GM18861 (cell line): ENCODE data around the gene LMX1B.
"Not testable (repeated sequence)": the region's sequence is repeated elsewhere in the genome, so short reads cannot be mapped to it uniquely, and the experiment has no call there.

Source experiments
- ATAC-seq: cut with Tn5 transposase; IDR thresholded peaks from one replicate; pipeline ENCODE4 v1.9.1; 2021; ENCODE audit not compliant: unreplicated experiment

LMX1B gene

GRCh38 chr9:126652140-126652582, 38.4 kb downstream of the LMX1B start:
- ATAC-seq, result no peak

- ATAC-seq, result no peak
These were observed 40.4 kb downstream of the LMX1B start for GRCh38 chr9:126654124-126654523.

DNA sequence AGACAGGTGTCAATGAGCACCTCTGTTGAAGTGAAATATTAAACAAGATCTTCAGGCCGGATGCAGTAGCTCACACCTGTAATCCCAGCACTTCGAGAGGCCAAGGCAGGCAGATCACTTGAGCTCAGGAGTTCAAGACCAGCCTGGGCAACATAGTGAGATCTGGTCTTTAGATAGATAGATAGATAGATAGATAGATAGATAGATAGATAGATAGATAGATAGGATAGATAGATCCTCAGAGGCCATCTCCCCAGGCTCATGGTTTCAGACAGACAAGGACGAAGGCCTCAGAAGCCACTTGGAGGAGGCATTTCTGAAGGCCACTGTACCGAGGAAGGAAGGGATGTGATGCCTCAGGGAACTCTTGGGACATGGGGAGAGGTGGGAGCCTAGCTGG, 42.5 kb downstream of the LMX1B start:
- not testable (repeated sequence) for ATAC-seq

- ATAC-seq, result no peak
These were observed 44.6 kb downstream of the LMX1B start for GRCh38 chr9:126658201-126658825.

GRCh38 chr9:126658956-126659555, 45.3 kb downstream of the LMX1B start:
- no peak for ATAC-seq

GRCh38 chr9:126661122-126661520, 47.4 kb downstream of the LMX1B start:
- ATAC-seq, result no peak

DNA sequence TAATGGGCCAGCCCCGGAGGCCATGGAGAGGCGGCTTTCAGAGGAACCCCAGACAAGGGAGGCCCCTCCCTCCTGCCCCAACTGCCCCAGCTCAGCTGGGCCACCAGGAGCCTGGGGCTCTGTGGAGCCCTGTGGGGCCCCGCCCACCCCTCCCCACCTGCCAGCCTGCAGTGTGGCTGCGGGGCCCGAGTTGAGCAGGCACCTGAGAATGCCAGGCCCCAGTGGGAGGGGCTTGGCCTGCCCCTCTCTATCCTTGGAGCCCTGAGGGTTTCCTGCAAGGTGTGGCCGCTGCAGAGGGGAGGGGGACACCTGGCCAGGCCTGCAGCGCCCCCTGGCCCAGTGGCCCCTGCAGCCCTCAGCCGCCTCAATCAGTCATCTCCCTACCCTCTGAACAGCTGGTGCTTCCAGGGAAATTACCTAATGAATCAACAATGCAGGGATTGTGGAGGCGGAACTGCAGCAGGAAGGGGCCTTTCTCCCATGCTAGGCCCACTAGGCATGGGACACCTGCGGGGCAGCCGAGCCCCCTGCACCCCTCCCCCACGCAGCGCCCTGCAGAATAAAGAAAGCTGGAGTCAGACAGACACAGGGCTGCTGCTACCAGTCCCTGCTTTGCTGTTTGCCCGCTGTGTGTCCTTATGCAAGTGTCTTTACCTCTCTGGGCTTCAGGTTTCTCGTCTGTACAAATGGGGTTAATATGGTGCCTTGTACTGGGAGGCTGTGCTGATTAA, 48.0 kb downstream of the LMX1B start:
- no peak for ATAC-seq

GRCh38 chr9:126663661-126664072, 49.9 kb downstream of the LMX1B start:
- ATAC-seq, result no peak

GRCh38 chr9:126664900-126665643, 51.3 kb downstream of the LMX1B start:
- ATAC-seq, result no peak

GRCh38 chr9:126665644-126666035, 51.9 kb downstream of the LMX1B start:
- no peak for ATAC-seq

- ATAC-seq, result no peak
These were observed 52.6 kb downstream of the LMX1B start for GRCh38 chr9:126666155-126666803.

DNA sequence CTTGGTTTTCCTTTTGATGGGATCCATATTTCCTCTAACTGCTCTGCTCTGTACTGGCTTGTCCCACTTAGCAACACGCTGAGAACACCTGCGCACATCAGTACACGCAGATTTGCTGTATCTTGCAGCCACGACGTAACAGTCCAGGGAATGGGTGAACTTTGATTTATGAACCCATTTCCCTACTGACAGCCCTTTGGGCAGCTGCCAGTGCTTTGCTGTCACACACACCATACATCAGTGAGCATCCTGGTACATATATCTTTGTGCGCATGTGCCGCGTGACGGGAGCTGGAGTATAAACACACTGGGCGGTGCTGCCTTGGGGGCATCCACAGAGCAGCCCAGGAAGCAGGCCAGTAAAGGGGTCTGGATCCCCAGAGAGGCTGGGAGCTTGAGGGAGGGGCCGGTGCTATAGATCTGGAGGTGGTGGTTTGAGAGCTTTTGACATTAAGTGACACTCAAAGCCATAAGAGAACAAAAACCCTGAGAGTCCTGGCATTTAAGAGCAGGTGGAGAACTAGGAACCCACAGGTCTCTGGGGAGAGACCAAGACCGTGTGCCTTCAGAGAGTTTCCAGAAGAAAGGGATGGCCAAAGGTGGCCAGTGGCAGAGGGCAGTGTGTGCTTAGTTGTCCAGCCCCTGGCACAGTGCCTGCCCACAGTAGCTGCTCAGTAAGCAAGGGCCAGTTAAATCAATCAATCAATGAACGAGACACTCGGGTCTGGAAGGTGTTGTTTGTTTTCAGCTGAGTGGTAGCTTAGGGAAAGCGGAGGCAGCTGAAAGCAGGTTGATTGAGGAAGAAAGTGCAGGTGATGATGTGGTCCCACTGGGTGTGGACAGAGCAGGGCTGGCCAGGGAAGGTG, 53.7 kb downstream of the LMX1B start:
- ATAC-seq, result no peak

- ATAC-seq, result no peak
These were observed 54.3 kb downstream of the LMX1B start for GRCh38 chr9:126668058-126668457.

GRCh38 chr9:126669108-126669507, 55.4 kb downstream of the LMX1B start:
- no peak for ATAC-seq

GRCh38 chr9:126670270-126670669, 56.5 kb downstream of the LMX1B start:
- ATAC-seq, result no peak

- ATAC-seq, result no peak
These were observed 57.7 kb downstream of the LMX1B start for GRCh38 chr9:126671381-126671831.

GRCh38 chr9:126671983-126672382, 58.3 kb downstream of the LMX1B start:
- no peak for ATAC-seq

DNA sequence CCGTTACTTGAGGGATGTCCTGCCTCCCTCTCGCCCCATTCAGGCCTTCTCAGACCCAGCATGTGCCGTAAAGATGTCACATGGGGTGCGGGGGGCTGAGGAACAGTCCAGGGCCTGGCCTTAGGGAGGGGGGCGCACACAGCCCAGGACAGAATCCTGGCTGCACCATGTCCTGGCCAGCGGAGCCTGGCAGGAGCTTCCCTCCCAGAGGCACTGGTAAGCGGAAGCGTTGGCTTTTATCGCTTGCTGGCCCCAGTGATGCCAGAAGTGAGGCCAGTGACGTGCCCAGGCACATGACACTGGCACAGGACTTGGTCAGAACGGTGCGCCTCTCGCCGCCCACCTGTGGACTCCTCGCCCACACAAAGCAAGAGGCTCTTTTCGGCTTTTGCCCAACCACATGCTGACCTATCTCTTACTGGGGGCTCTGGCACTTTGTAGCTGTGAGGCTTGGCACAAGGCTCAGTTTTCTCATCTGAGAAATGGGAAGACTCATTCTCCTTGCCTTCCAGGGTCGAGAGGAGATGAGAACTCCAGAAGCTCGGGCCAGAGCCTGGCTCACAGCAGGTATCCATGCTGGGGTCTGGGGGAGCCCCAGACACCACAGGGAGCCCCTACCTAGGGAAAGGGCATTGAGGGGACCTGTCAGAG, 59.0 kb downstream of the LMX1B start:
- ATAC-seq, result no peak

DNA sequence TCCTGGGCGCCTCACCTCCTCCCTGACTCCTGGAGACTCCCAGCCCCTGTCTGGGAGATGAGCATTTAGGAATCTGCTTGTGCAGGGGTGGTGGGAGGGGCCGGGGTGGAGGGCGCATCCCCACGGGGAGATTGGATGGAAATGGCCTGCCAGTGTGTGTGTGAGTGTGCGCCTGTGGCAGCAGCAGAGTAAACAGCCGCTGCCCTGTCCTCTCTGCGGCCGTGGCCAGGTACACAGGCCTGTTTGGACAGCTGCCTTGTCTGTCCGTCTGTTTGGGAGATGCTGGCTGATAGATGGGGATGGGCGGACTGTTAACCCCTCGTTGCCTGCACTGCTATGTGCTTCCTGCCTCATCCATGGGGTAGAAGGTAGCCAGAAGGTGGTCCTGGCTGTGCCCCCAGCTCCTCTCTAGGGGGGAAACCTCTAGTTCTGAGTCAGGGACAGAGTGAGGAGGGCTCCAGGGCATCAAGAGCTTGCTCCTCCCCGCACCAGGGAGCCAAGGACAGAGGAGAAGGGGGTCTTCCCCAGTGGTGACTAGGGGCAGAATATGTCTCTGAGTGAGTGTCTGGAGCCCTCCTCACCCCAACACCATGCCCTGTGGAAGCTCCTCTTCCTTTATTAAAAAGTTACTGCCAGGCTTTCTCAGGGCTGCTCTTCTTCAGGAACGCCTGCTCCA, 60.1 kb downstream of the LMX1B start:
- no peak for ATAC-seq
